ENCODE data around the gene GPR21.

Gene GPR21

DNA sequence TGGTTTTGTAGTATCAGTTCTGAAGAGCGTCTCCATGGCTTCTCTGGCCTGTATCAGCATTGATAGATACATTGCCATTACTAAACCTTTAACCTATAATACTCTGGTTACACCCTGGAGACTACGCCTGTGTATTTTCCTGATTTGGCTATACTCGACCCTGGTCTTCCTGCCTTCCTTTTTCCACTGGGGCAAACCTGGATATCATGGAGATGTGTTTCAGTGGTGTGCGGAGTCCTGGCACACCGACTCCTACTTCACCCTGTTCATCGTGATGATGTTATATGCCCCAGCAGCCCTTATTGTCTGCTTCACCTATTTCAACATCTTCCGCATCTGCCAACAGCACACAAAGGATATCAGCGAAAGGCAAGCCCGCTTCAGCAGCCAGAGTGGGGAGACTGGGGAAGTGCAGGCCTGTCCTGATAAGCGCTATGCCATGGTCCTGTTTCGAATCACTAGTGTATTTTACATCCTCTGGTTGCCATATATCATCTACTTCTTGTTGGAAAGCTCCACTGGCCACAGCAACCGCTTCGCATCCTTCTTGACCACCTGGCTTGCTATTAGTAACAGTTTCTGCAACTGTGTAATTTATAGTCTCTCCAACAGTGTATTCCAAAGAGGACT lies 1.5 kb downstream of the GPR21 start:
- FAIRE-seq = no peak

DNA sequence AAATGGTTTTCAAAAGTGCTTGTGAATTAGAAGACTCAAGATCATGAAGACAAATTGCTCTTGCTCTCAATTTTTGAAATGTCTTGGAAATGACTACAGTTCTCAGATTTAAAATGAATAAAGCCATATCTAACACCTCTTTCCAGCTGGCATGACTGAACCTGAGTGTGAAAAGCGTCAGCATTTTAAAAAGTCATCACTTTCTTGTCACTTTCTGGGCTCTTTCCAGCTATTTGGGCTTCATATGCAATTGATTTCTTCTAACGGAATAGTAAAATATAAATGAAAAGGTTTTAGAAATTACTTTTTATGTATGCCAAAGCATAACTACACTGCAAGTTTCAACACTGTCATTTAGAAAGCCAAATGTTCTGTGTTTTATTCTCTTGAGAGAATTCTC lies 2.3 kb downstream of the GPR21 start:
- no peak for FAIRE-seq

- FAIRE-seq = no peak
These were observed 3.6 kb downstream of the GPR21 start for GRCh38 chr9:123036893-123037545.

GRCh38 chr9:123039617-123040219 lies 6.3 kb downstream of the GPR21 start:
- FAIRE-seq = no peak

- FAIRE-seq = no peak
These were observed 7.3 kb downstream of the GPR21 start for GRCh38 chr9:123040801-123041200.

DNA sequence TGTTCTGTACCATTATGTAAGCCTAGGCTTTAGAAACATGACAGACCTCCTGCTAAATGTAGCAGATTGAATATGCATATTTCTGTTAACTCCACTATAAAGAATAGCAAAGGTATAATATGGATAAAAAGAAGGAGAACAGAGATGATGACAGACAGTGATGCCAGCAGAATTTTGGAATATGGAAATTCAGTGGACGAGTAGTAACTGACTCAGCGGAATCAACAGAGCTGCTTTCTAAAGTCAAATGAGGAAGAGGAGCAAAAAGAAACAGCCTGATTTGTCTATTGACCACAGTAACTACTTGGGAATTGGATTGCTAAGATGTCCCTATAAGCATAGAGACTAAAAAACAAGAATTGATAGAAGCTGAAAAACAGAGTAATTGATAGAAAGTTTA lies 8.0 kb downstream of the GPR21 start:
- FAIRE-seq = no peak

- FAIRE-seq = no peak
These were observed 9.8 kb downstream of the GPR21 start for GRCh38 chr9:123043081-123043939.

GRCh38 chr9:123044586-123044985 lies 11.1 kb downstream of the GPR21 start:
- no peak for FAIRE-seq

GRCh38 chr9:123046406-123047195 lies 13.1 kb downstream of the GPR21 start:
- no peak for FAIRE-seq

DNA sequence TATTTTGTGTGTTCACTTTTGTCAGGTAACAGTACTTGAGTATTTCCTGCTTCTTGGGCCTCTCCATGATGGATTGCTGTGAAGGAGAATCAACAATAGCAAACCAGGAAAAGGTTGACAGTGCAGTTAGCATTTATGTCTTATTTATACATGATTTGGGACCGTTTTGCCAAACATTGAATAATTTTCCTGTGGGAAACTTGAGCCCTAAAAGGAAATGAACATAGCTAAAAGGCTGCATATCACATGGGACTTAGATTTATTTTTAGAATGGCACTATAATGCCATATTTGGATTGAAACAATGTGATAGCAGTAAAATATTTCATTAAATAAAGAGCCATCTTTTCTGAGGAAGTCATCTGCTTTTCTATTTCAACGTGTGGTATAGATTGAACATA lies 15.3 kb downstream of the GPR21 start:
- FAIRE-seq = no peak

GRCh38 chr9:123049589-123050222 lies 16.2 kb downstream of the GPR21 start:
- FAIRE-seq = no peak

DNA sequence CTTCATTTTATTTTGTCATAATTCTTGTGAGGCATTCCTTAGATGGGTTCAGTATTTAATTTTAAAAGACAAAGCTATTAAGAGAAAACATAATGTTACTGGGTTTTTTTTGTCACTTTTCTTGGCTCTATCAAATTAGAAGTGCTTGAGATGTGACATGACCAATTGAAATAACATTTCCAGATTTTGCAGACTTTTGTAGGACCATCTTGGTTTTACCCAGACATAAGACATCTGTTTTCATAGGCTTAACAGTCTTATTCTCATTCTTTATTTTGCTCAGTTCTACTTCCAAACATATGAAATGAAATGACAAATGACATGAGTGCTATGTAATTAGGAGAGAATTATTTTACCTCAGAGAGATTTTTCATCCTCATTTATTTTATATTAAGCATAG lies 19.6 kb downstream of the GPR21 start:
- no peak for FAIRE-seq

- no peak for FAIRE-seq
These were observed 20.2 kb downstream of the GPR21 start for GRCh38 chr9:123053711-123054110.

DNA sequence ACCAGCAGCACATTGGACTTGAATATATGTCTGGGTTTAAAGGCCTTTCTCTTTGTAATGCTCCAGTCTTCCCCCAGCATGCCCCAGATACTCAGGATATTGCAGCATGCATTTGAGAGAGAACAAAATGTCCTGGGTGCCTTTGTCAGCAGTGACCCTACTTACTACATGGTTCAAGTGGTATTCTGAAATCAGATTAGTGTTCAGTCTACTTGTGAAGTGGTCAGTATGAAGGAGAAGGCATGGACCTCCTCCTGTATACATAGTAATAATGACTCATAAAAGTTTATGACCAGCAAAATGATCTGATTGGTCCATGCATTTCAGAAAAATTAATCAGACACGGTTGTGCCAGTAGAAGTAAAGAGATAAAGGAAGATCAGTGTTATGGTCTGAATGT lies 25.4 kb downstream of the GPR21 start:
- no peak for FAIRE-seq

GRCh38 chr9:123059472-123060220 lies 26.2 kb downstream of the GPR21 start:
- FAIRE-seq = no peak

DNA sequence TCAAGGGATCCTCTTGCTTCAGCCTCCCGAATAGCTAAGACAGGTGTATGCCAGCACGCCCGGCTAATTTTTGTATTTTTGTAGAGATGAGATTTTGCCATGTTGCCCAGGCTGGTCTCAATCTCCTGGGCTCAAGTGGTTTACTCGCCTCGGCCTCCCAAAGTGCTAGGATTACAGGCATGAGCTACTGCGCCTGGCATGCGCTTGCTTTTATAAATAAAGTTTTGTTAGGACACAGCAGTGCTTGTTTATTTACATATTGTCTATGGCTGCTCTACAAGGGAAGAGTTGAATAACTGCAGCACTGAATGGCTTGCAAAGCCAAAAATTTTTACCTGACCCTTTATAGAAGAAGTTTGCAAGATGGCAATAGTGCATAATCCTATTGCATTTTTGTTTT lies 27.7 kb downstream of the GPR21 start:
- FAIRE-seq = no peak

GRCh38 chr9:123062351-123063176 lies 29.1 kb downstream of the GPR21 start:
- FAIRE-seq = no peak

- FAIRE-seq = no peak
These were observed 29.7 kb downstream of the GPR21 start for GRCh38 chr9:123063177-123063598.

DNA sequence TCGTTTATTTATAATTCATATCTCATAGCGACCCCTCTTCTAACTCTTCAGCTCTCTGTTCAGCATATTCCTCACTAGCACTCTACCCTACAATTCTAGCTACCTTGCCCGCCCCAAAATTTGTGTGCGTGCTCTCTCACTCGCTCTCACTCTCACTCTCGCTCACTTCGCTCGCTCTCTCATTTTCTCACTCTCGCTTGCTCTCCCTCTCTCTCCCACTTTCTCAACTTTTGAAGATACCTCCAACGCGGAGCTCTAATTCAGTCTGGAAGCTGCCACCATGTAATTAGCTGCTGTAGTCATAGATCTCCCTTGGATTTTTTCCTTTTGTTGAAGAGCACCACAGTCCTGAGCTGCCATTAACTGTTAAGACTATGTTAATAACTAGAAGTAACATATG lies 30.4 kb downstream of the GPR21 start:
- FAIRE-seq = no peak

GRCh38 chr9:123064716-123065115 lies 31.2 kb downstream of the GPR21 start:
- no peak for FAIRE-seq

DNA sequence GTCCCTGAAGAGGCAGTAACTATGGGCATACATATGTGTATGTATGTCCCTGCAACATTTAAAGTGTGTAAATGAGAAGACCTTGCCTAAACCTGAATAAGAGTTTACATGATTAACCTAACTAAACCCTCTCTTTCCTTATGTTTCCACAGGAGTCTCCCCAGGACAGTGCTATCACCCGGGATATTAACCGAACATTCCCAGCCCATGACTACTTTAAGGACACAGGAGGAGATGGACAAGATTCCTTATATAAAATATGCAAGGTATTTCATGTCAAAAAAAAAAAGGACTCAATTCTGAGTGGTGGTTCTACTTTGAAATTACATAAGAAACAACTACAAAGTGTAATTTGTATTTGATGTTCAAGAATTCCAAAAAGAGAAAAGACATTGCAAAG lies 31.7 kb downstream of the GPR21 start:
- FAIRE-seq = no peak
